ENCODE results near the gene NEK8. TPM values are rescaled to one million over a fixed set of nuclear protein-coding genes. Genes with fewer than 3 reads are reported as not detected.
A peak's percentile ranks its signal among the peaks of the same experiment; 100 is the strongest.

Gene NEK8
- total and polyA plus RNA-seq, 9 of the 15 experiments (the other 6 are each of a cell fraction or from before 2014, with no cell fraction given): 0.98 to 16.6 (median 4.6) TPM

DNA sequence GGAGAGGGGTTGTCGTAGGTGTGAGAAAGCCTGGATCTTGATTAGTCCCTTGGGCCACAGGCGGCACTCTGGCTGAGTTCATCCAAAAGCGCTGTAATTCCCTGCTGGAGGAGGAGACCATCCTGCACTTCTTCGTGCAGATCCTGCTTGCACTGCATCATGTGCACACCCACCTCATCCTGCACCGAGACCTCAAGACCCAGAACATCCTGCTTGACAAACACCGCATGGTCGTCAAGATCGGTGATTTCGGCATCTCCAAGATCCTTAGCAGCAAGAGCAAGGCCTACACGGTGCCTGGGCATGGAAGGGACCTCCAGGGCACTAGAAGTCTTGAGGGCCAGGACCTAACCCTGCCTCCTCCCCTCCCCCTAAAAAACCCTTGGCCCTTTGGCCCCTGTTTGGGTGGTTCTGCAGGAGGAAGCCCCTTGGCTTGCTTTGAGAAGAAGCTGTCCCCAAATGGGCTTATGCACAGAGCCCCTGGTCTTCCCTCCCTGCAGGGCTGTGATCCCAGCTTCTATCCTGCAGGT, 6.2 kb downstream of the NEK8 start:
- peak overlapping the region; percentile 80 for H2AFZ ChIP-seq (ENCODE audit: low read depth, low read length)
- peaks cover 9% of the 10 kb centered on the region; the same call in 2 of the 3 replicates for H3K36me3 ChIP-seq (ENCODE audit: control insufficient read depth, insufficient read depth, low read length)
- FAIRE-seq (no peak), ATAC-seq (peak; percentile 3; the same call in 2 of the 3 replicates), DNase-seq (ENCODE audit: extremely low read depth in 1 of 4, low spot score in 3 of 4) (no peak)
- BruUV-seq (replicated peaks): no TSS peak
- H3K4me2 ChIP-seq (ENCODE audit: insufficient read depth, low read length): peak overlapping the region; percentile 62
- H3K4me1 ChIP-seq (replicated peaks in 1 of 2; ENCODE audit: control insufficient read depth in 2 of 2, insufficient read depth in 2 of 2, low read length in 2 of 2): peaks cover 27 to 48% of the 10 kb centered on the region in 2 experiments
- no peaks in the 10 kb centered on the region for H3K27me3 ChIP-seq (ENCODE audit: control insufficient read depth in 2 of 2, insufficient read depth in 2 of 2, low read length in 2 of 2)
- H3K79me2 ChIP-seq (ENCODE audit: control insufficient read depth, insufficient read depth, low read length): no peaks in the 10 kb centered on the region
- peak overlapping the region; percentile 64 for H3K27ac ChIP-seq (ENCODE audit: extremely low read depth, low read depth, low read length)
- H4K20me1 ChIP-seq (replicated peaks; ENCODE audit: control insufficient read depth, insufficient read depth, low read length): no peaks in the 10 kb centered on the region
- intact Hi-C loops (cut with micrococcal nuclease): no loop called here
- H3K4me3 ChIP-seq: no peak overlapping the region
- no peaks in the 10 kb centered on the region for H3K9me3 ChIP-seq (replicated peaks; ENCODE audit: control insufficient read depth, insufficient read depth, low read depth, low read length)
- H3K9ac ChIP-seq (ENCODE audit: insufficient read depth in 1 of 2, low read depth in 2 of 2, low read length in 2 of 2): peak overlapping the region; percentile 47 to 78
- no peaks in the 10 kb centered on the region for H3K9me1 ChIP-seq (ENCODE audit: control insufficient read depth, insufficient read depth, low read length)
- in situ Hi-C loops (cut with MboI): no loop called here
- WGBS (ENCODE audit: insufficient coverage, low coverage, missing lambda C conversion rate): 75% methylated on average over 10 of the region's 10 CpGs
- CTCF ChIA-PET (ENCODE audit: low intra/inter-chr PET ratio): interaction anchor here (0.7 to 1.3 kb wide), 2 partner anchors 15 to 144 kb away, joined by 3 to 7 read pairs; no protein-coding TSS in a partner anchor
- POLR2A ChIA-PET: interaction anchor here (0.6 to 3.0 kb wide), 8 partner anchors 8 to 17 kb away, joined by 3 to 17 read pairs (median 8); partner anchors contain the start of genes RPL23A and TLCD1
- TF ChIP-seq, protein P1, sequence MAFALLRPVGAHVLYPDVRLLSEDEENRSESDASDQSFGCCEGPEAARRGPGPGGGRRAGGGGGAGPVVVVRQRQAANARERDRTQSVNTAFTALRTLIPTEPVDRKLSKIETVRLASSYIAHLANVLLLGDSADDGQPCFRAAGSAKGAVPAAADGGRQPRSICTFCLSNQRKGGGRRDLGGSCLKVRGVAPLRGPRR (CRISPR knock-in tag; IDR thresholded peaks at IDR 0.05): 0 out of 2 replicates have a peak, but pooled peaks have one; percentile 50
- TF ChIP-seq, protein P2, sequence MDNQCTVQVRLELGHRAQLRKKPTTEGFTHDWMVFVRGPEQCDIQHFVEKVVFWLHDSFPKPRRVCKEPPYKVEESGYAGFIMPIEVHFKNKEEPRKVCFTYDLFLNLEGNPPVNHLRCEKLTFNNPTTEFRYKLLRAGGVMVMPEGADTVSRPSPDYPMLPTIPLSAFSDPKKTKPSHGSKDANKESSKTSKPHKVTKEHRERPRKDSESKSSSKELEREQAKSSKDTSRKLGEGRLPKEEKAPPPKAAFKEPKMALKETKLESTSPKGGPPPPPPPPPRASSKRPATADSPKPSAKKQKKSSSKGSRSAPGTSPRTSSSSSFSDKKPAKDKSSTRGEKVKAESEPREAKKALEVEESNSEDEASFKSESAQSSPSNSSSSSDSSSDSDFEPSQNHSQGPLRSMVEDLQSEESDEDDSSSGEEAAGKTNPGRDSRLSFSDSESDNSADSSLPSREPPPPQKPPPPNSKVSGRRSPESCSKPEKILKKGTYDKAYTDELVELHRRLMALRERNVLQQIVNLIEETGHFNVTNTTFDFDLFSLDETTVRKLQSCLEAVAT (IDR thresholded peaks at IDR 0.05): peak in 1 of 2 experiments; percentile 76; a peak in 2 of 4 replicates
- TF ChIP-seq MTA1 (IDR thresholded peaks at IDR 0.05; ENCODE audit: borderline replicate concordance): 0 out of 2 replicates have a peak, but pooled peaks have one; percentile 5
- no peak for TF ChIP-seq SIRT6 (IDR thresholded peaks at IDR 0.05; ENCODE audit: low read depth, low read length)
- no peak for TF ChIP-seq MECOM (CRISPR knock-in tag; IDR thresholded peaks at IDR 0.05)
- TF ChIP-seq ZBTB7A (IDR thresholded peaks at IDR 0.05; ENCODE audit: borderline replicate concordance, control insufficient read depth, low read depth, low read length): 0 out of 2 replicates have a peak, but pooled peaks have one; percentile 4
- TF ChIP-seq CHD2 (IDR thresholded peaks at IDR 0.05; ENCODE audit: low read depth, low read length): 0 out of 2 replicates have a peak, but pooled peaks have one; percentile 14
- TF ChIP-seq, protein P3, sequence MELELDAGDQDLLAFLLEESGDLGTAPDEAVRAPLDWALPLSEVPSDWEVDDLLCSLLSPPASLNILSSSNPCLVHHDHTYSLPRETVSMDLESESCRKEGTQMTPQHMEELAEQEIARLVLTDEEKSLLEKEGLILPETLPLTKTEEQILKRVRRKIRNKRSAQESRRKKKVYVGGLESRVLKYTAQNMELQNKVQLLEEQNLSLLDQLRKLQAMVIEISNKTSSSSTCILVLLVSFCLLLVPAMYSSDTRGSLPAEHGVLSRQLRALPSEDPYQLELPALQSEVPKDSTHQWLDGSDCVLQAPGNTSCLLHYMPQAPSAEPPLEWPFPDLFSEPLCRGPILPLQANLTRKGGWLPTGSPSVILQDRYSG (tag; conservative IDR thresholded peaks at IDR 0.05; ENCODE audit: low read depth): 0 out of 2 replicates have a peak, but pooled peaks have one; percentile 27

Measured in K562 (cell line).